ENCODE data around the gene JAK1.

GRCh38 chr1:64893921-64894320 is 72.4 kb downstream of the JAK1 start:
- TF ChIP-seq, protein P1, sequence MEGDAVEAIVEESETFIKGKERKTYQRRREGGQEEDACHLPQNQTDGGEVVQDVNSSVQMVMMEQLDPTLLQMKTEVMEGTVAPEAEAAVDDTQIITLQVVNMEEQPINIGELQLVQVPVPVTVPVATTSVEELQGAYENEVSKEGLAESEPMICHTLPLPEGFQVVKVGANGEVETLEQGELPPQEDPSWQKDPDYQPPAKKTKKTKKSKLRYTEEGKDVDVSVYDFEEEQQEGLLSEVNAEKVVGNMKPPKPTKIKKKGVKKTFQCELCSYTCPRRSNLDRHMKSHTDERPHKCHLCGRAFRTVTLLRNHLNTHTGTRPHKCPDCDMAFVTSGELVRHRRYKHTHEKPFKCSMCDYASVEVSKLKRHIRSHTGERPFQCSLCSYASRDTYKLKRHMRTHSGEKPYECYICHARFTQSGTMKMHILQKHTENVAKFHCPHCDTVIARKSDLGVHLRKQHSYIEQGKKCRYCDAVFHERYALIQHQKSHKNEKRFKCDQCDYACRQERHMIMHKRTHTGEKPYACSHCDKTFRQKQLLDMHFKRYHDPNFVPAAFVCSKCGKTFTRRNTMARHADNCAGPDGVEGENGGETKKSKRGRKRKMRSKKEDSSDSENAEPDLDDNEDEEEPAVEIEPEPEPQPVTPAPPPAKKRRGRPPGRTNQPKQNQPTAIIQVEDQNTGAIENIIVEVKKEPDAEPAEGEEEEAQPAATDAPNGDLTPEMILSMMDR (IDR thresholded peaks at IDR 0.05): no peak
- TF ChIP-seq POLR2A (IDR thresholded peaks at IDR 0.05): no peak
